GM21528 (cell line): ENCODE data around the gene CHAD.

Experiments used
- ATAC-seq: cut with Tn5 transposase; IDR thresholded peaks from one replicate; pipeline ENCODE4 v1.9.1; 2021; ENCODE audit warnings: mild to moderate bottlenecking, moderate library complexity; ENCODE audit not compliant: unreplicated experiment, low FRiP score

CHAD gene

DNA sequence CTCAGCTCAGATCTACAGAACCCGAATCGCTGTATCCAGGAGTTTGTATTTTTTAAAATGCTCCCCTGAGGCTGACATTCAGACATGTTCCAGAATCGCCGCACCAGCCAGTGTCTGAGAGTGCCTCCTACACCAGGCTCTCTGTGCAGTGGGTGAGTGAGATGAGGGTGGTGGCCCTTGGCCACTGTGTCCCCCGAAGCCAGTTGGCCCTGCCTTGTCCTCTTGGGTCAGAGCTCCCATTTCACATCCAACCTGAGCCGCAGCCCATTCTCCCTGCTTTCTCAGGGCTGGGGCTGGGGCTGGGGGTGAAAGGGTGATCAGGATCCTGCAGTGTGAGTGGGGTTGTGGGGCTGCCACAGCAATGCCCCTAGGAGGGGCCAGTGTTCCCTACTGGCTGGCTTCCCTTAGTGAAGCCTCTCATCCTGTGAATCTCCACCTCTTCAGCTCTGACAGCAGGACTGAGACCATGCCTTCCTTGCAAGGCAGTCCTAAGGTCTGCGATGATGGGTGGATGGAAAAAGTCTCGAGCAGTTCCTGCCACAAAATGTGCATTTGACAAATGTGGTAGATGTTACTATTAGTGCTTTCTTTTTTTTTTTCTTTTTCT, 26.6 kb upstream of the CHAD start:
- ATAC-seq, result no peak

DNA sequence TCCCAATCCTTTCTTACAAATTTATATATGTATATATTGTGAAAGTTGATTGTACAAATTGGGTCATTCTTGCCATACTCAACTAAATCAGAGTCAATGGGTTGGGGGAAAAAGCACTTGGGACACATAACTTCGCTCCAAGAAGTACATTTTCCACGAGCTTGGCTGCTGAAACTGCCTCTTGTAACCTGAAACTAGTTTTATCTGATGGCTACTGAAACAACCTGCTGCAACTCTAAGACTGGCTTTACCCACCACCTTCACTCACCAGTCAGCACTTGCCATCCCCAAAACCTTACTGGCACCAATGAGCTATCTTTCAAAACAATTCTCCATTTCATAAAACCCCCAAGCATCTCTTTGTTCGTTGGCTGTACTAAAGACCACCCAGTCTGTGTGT, 25.1 kb upstream of the CHAD start:
- ATAC-seq, result no peak

DNA sequence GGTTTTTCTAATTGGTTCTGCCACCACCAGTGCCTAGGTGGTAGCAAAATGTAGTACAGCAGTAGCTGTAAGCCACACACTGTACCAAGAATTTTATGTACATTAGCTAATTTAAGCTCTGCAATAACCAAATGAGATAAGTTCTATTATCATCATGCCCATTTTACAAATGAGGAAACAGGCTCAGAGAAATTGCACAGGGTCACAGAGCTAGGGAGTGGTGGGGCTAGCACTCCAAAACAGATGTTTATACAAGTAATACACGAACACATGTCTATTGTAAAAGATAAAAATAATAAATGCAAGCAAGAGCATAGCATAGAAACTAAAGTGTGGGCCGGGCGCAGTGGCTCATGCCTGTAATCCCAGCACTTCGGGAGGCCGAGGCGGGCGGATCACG, 23.5 kb upstream of the CHAD start:
- no peak for ATAC-seq

DNA sequence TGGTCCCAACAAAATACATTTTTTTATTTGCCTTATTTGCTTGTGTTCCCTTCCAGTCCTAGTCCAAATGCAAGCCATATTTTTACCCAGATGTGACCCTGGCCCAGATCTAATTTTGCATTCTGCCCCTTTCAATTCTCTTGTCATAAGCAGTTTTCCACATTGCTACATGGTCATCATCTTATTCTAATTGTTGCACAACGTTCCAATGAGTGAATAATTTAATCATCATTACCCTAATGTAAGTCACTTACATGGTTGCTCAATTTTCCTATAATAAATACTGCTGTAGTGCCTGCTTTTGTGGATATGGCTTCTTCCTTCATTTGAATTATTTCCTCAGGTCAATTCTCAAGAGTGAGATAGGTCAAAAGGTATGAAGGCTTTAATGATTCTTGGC, 22.8 kb upstream of the CHAD start:
- no peak for ATAC-seq

DNA sequence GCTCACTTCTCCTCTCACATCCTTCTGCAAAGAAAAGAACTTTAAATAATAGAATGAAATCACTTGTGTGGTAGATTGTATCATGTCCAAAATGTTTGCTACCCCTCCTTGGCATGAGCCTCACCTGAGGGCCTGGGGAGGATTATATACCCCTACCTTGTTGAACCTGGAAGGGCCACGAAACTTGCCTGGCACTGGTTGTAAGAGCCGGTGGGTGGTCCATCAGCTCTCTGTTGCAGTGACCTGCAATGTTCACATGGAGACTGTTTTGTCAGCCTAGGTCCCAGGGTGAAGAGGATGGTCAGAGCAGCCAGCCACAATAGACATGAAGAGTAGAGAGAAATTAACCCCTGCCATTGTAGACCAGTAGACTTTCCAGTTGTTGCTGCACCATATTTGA, 20.2 kb upstream of the CHAD start:
- ATAC-seq, result no peak

DNA sequence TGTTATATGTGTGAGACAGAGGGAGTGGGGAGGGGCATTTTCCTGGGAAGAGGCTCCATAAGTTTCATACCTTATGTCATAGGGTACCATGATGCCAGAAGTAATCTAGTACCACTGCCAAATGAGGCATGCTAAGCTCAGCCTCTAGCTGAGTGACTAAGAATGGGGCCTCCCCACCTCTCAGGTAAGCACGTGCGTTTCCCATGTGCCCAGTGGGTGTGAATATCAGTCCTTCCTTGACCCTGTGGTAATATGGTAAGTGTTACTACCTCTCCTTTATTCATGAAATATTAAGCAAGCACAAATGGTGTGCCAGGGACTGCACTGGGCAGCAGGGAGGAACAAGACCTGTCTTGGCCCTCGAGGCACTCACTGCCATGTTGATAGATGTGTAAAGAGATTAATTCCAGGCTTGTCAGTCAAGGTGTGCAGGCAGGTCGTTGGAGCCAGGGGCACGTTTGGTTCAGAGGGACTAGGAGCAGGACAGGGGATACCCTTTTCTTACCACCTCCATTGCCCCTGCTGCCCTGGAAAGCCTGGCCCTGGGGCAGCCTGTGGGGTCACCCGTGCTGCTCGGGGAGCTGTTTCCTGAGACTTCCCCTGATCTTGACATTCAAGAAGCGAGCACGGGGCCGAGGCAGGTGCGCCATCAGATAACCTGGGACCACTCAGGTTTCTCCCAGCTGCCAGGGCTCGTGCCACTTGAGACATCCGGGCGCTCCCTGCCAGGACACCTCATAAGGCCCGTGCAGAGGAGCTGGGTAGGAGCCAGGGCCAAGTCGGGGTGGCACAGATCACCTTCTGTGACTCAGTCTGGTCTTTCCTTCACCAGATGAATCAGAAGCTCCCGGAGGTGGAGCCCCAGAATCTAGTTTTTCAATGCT, 18.8 kb upstream of the CHAD start:
- ATAC-seq, result no peak

DNA sequence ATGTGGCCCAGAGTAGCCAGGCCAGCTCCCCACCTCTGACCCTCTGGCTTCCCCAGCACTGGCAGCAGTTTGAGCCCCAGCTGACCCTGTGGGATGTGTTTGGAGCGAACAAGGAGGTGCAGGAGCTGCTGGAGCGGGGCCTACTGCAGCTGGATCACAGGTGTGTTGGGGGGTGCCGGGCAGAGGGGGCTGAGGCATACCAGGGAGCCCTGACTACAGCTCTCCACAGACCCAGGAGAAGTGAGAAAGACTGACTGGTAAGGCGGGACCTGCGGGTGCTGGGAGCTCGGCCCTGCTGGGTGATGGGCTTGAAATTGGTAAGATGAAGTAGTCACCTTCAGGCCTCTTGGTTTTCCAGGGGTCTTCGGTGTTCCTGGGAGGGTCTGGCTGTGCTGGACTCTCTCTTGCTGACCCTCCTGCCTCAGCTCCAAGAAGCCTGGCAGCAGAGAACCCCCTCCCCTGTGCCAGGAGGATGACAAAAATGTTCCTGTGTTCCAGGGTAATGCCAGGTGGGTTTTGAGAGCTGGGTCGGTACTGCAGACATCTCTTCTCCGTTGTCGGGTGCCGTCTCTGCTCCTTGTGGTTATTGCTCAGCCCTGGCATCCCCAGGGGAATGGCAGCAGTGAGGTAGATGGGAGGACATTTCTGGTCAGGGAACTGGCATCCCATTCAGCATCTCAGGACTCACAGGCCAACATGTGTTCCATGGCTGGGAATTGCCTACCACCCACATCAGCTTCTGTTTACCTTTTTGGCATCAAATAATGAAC, 15.9 kb upstream of the CHAD start:
- no peak for ATAC-seq

DNA sequence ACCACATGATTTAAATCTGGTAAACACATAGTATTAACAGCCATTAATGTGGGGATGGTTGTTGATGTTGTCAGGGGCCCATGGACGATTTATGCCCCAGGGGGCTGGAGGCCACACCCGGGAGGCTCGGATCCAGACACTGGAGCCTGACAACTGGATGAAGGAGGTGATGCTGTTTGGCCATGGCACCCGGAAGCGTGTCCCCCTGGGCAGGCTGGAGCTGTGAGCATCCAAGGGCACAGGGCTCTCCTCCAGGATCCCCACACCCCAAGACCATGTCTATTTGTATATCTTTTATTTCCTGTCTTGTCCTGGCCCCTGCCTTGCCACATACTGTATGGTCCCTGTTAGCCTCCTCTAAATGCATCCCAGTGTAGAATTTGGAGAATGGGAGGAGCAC, 14.6 kb upstream of the CHAD start:
- ATAC-seq, result no peak

DNA sequence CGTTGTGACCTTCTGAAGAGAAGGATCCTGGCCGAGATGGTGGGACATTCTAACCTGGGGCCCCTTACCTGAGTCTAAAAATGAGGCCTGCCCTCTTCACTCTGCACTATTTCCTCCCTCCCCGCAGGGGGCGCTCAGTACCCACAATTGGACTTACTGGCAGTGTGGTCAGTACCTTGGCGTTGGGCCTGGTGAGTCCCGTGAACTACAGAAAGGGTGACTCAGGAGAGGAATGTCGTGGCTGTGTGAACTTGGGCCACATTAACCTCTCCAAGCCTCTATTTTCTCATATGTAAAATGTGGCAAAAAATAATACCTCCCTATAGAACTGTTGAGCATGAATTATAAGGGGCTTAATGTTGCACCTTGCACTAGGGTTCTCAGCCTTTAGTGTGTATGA, 13.8 kb upstream of the CHAD start:
- no peak for ATAC-seq

DNA sequence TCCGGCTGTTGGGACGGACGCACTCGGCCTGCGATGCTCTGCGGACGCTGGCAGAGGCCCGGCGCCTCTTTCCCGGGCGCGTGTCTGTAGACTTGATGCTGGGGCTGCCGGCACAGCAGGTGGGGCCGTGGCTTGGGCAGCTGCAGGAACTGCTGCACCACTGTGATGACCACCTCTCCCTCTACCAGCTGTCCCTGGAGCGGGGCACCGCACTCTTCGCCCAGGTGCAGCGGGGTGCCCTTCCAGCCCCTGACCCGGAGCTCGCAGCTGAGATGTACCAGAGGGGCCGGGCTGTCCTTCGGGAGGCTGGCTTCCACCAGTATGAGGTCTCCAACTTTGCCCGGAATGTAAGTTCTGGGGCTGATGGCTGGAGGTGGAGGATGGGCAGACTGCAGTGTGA, 13.4 kb upstream of the CHAD start:
- no peak for ATAC-seq

DNA sequence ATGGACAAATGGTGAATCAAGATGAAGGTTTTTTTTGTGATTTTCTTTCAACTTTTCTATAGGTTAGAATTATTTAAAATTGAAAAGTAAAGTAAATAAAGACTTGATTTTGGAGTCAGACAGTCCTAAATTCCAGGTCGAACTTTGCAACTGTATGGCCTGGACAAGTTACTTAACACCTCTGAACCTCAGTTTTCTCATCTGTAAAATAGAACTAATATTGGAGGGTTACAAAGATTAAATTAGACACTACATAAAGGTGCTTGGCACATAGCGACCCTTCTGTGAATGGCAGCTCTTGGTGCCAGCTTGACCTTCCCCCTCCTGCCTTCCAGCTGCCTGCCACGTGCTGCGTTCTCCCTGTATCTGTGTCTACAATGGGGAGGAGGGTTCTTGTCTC, 13.0 kb upstream of the CHAD start:
- ATAC-seq, result no peak

DNA sequence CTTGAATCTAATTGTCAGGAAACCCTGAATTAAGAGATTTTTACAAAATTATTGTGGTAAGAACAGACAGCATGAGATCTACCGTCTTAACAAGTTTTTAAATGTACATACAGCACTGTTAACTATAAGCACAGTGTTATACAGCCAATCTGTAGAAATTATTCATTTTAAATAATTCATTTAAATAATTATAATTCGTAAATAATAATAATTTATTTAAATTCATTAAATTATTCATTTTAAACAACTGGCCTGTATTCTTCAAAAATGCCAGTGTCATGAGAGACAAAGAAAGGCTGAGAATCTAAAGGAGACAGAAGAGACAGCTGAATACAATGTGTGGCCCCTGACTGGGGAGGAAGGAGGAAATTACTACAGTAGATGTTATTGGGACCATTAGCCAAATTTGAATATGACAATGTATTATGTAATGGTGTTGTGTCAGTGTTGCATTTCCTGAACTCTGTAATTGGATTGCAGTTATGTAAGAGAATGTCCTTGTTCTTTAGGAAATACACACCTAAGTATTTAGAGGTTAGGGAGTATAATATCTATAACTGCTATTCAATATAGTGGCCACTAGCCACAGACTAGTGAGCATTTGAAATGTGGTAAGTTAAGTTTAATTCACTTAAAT, 12.3 kb upstream of the CHAD start:
- no peak for ATAC-seq

DNA sequence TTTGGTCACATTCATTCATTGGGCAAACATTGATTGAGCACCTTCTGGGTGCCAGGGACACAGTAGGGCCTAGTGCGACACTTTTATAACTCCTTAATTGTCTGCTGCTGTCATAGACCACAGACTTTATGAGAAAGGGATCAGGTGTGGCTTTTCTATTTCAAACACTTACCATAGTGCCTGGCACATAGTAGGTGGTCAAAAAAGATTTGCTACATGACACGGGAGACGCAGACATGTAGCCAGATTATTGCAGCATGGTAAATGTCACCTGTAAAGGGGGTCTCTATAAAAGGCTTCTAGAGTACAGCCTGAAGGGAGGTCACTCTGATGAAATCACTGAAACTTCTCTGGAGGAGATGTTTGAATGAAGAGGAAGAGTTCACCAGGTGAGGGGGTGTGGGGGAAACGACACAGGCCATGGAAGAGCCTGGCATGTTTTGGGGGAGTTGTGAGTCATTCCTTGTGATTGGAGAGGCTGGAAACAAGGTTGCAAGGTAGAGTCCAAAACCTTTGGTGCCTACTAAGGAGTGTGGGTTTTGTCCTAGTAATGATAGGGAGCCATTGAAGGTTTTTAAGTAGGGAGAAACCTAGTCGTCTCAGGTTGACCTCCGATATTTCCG, 11.6 kb upstream of the CHAD start:
- no peak for ATAC-seq

DNA sequence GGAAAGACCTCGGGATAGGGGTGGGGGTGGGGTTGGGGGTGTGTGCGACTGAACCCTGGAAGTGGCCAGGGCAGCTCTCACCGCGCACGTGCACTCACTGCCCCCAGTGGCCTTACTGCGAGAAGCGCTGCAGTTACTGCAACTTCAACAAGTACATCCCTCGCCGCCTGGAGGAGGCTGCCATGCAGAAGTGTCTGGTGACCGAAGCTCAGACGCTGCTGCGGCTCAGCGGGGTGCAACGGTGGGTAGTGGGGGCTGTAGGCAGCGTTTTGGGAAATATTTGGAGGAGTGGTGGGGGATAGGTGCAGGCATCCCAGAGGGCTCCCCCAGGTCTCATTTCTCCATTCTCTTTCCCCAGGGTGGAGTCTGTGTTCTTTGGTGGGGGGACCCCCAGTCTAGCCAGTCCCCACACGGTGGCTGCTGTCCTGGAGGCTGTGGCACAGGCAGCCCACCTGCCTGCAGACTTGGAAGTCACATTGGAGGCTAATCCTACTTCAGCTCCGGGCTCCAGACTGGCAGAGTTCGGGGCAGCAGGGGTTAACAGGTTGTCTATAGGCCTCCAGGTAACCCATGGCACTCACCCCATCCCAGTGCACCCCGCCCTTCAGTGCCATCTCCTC, 11.0 kb upstream of the CHAD start:
- no peak for ATAC-seq

DNA sequence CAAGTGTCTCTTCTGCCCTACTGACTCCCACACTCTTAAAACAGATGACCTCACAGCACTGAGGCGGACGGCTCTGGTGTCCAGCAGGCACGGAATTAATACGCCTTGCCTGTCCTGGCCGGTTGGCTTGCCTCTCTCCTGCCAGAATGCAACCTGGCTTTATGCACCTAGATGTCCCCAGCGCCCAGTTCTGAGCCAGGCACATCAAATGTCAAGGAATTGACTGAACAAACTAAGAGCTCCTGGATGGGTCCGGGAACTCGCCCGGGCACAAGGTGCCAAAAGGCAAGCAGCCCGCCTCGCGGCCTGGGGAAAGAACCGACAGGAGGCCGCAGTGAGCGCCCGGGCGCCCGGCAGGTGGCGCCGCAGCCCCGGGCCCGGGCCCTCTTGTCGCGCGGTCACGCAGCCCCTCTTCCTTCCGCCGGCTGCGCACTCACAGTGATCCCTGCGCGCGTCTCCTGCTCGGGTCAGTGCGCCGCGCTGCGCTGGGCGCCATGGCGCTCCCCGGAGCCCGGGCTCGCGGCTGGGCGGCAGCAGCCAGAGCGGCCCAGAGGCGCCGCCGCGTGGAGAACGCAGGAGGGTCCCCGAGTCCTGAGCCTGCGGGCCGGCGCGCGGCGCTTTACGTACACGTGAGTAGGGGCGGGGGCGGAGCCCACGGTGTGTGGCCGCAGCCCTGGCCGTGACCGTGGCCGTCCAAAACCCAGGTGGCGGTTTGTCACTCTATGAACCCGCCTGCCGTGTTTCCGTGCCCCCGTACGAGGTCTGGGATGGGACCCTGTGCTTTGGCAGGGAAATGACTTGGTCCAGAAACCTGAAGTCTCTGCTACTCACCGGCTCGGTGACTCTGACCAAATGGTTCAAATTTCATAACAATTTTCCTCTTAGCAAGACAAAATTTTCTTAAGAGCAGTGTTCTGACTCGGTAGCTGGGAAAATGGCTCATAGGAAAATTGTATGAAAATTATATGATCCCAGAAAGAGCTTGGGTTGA, 10.0 kb upstream of the CHAD start, which contains the start of gene RSAD1:
TSS of gene RSAD1 (plus strand) at position 470 of the 991 bp plus-strand sequence. CDS start at position 495, 25 bp downstream.
- ATAC-seq, result peak; percentile 82

DNA sequence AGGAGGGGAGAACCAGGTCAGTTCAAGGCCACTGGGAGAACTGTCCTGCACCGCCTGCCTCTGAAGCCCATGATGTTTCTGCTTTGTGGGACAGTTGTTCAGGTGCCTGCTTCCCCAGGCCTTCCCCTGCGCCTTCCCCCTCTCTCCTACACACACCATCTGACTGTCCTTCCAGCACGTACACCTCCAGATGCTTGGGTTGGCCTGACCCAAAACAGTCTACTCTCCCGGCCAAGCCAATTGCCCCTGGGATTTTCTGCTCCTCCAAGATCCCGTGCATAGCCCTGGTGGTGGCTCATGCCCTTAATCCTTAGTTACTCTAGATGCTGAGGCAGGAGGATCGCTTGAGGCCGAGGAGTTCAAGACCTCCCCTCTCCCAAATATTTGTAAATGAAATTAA, 9.3 kb upstream of the CHAD start:
- ATAC-seq, result no peak

DNA sequence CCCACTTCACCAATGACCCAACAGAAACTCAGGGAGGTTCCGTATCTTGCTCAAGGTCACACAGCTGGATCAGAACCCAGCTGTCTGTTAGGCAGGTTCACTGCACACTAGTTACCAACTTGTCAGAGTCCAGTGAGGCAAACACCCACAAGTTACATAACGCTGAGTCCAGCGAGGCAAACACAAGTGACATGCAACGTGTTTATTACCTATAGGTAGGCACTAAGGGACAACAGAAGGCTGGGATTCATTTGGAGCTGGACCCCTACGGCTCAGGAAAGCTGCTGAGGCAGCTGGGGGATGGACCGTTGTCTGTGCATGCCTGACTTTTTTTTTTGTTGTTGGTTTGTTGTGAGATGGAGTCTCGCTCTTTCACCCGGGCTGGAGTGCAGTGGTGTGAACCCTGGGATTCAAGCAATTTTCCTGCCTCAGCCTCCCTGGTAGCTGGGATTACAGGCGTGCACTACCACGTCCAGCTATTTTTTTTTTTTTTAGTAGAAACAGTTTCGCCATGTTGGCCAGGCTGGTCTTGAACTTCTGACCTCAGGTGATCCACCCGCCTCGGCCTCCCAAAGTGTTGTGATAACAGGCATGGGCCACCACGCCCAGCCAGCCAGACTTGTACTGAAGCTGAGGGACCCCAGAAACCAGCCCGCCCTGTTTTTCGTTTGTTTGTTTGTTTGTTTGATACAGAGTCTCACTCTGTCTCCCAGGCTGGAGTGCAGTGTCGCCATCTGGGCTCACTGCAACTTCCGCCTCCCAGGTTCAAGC, 8.1 kb upstream of the CHAD start:
- ATAC-seq, result no peak
